ENCODE results near the gene SPAG16.

SPAG16 gene

DNA sequence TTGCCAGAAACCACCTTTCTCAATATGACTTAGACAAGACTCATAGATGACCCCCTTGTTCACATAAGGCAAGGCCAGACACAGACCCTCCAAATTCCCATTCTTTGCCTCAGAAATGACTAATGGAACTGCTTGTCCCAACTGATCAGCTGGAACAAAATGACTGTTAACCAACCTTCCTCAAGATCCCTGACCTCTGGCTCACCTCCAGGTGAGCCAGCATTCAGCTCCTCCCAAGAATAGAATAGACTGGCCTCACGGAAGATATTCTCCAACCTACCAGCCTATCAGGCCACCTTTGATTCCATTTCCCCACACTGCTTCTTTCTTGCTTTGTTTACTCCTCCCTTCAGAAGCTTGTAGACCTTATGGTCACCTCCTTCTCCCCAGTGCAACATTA, 930.8 kb downstream of the SPAG16 start:
- H3K36me3 ChIP-seq (ENCODE audit: insufficient read depth, low read length): no peaks in the 10 kb centered on the region

DNA sequence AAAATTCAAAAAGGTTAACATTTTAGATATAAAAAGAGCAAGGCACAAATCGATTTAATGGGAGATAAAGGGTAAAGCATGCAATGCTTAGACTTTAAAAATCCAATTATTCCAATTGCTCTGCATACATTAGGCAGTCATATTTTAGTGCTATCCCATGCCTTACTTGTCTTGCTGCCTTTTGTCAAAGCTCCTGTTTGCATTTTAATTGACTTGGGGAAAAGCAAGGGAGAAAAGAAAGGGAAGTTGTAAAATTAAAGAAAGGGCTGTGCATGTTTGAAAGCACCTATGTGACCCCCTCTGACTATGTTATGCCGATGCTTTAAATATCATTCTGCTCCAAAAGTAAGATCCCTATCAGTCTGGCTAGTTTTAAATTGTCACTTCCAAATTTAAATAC, 932.9 kb downstream of the SPAG16 start:
- no peak overlapping the region for H3K9ac ChIP-seq (ENCODE audit: insufficient read length)

More for the DNA sequence above, 930.8 kb downstream of the SPAG16 start:
- DNase-seq (ENCODE audit: low read depth, low spot score): no peak
- Histone ChIP-seq H3K9ac (ENCODE audit: insufficient read length) (no peak overlapping the region), H3K4me3 (no peak overlapping the region), H3K27ac (no peak overlapping the region), H3K9me3 (ENCODE audit: low read depth, low read length) (no peaks in the 10 kb centered on the region)
- TF ChIP-seq POLR2AphosphoS5 (IDR thresholded peaks at IDR 0.05; ENCODE audit: borderline replicate concordance, low read depth, low read length) (no peak), FOXP2 (optimal IDR thresholded peaks at IDR 0.05; ENCODE audit: control extremely low read depth, extremely low read length, insufficient read depth) (no peak), EZH2 (IDR thresholded peaks at IDR 0.05) (no peak)

DNA sequence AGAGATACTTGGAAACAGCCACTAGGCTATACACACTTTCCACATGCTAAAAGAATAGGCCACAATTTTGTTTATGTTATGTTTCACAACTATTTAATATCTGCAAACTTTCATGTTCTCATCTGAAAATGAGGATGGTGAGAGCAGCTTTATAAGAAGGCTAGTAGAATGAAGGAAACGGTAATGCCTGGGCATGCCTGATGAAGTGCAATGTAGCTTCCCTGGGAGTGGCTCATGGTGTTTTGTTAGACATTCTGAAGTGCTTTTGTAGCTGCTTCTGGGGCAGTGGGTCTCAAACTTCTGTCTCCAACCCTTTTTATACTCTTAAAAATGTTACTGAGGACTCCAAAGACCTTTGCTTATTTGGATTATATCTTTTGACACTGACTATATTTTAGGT, 933.3 kb downstream of the SPAG16 start:
- H3K9ac ChIP-seq (ENCODE audit: insufficient read length): no peak overlapping the region
- no peak for TF ChIP-seq POLR2AphosphoS5 (IDR thresholded peaks at IDR 0.05; ENCODE audit: borderline replicate concordance, low read depth, low read length)
- no peak for TF ChIP-seq EZH2 (IDR thresholded peaks at IDR 0.05)
- TF ChIP-seq FOXP2 (optimal IDR thresholded peaks at IDR 0.05; ENCODE audit: control extremely low read depth, extremely low read length, insufficient read depth): no peak
- DNase-seq (ENCODE audit: low read depth, low spot score): no peak

More for the DNA sequence above, 932.9 kb downstream of the SPAG16 start:
- Histone ChIP-seq H3K9me3 (ENCODE audit: low read depth, low read length) (no peaks in the 10 kb centered on the region), H3K4me3 (no peak overlapping the region), H3K36me3 (ENCODE audit: insufficient read depth, low read length) (no peaks in the 10 kb centered on the region), H3K27ac (no peak overlapping the region)
- no peak for TF ChIP-seq EZH2 (IDR thresholded peaks at IDR 0.05)
- TF ChIP-seq POLR2AphosphoS5 (IDR thresholded peaks at IDR 0.05; ENCODE audit: borderline replicate concordance, low read depth, low read length): no peak
- no peak for TF ChIP-seq FOXP2 (optimal IDR thresholded peaks at IDR 0.05; ENCODE audit: control extremely low read depth, extremely low read length, insufficient read depth)
- peak; percentile 5 for DNase-seq (ENCODE audit: low read depth, low spot score)

DNA sequence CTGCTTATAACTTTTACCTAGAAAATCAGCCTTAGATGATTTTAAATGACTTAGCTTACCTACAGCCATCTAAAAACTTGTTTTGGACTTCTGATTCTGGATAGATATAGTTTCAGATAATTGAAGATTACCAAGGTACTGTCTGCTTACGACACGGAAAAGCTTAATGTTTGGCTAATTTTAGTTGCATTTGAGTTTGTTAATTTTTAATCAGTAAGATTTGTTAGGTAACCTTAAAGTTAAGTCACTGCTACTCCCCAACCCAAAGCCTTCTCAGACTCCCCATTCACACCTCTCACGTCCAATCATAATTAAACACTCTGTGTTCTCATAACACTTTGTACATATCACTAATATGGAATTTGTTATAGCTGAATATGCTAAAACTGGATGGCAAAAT, 936.0 kb downstream of the SPAG16 start:
- H3K9ac ChIP-seq (ENCODE audit: insufficient read length): no peak overlapping the region
- no peak overlapping the region for H3K4me3 ChIP-seq
- TF ChIP-seq EZH2 (IDR thresholded peaks at IDR 0.05): no peak
- TF ChIP-seq POLR2AphosphoS5 (IDR thresholded peaks at IDR 0.05; ENCODE audit: borderline replicate concordance, low read depth, low read length): no peak
- TF ChIP-seq FOXP2 (optimal IDR thresholded peaks at IDR 0.05; ENCODE audit: control extremely low read depth, extremely low read length, insufficient read depth): no peak
- no peaks in the 10 kb centered on the region for H3K9me3 ChIP-seq (ENCODE audit: low read depth, low read length)
- H3K36me3 ChIP-seq (ENCODE audit: insufficient read depth, low read length): no peaks in the 10 kb centered on the region
- no peak overlapping the region for H3K27ac ChIP-seq
- no peak for DNase-seq (ENCODE audit: low read depth, low spot score)

More for the DNA sequence above, 933.3 kb downstream of the SPAG16 start:
- no peaks in the 10 kb centered on the region for H3K36me3 ChIP-seq (ENCODE audit: insufficient read depth, low read length)
- no peak overlapping the region for H3K4me3 ChIP-seq
- H3K9me3 ChIP-seq (ENCODE audit: low read depth, low read length): no peaks in the 10 kb centered on the region
- no peak overlapping the region for H3K27ac ChIP-seq

DNA sequence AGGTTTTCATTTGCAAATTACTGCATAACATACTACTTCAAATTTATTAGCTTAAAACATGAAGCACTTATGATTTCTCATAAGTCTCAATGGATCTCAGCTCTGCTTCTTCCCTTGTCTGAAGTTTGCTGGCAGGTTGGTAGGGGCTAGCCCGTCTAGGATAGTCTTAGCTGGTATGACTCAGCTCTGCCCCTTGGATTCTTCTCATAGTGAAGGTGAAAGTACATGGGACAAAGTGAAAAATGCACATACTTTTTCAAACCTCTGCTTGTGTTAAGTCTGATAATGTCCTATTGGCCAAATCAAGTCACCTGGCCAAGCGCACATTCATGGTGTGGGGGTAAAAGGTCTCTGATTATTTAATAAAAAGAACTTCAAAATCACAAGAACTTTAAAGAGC, 941.8 kb downstream of the SPAG16 start:
- H3K9ac ChIP-seq (ENCODE audit: insufficient read length): no peak overlapping the region
- no peak for DNase-seq (ENCODE audit: low read depth, low spot score)
- TF ChIP-seq FOXP2 (optimal IDR thresholded peaks at IDR 0.05; ENCODE audit: control extremely low read depth, extremely low read length, insufficient read depth) (no peak), POLR2AphosphoS5 (IDR thresholded peaks at IDR 0.05; ENCODE audit: borderline replicate concordance, low read depth, low read length) (no peak), EZH2 (IDR thresholded peaks at IDR 0.05) (no peak)

DNA sequence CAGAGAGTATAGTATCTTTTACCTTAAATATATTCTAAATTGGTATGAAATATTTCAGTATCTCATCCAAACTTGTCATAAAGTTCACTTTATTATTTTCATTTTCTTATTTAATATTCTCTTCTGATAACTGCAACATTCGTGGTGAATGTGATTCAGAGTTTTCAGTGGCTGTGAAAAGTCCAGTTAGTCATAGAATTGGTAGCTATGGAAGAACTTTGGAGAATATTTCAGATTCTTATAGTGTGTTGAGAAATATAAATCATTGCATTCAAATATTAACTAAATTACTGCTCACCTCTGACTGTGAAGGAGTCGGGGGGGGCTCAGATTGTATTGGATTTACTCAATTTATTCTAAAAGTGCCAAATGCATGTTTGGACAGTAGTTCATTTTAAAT, 948.0 kb downstream of the SPAG16 start:
- Histone ChIP-seq H3K27ac (no peak overlapping the region), H3K36me3 (ENCODE audit: insufficient read depth, low read length) (no peaks in the 10 kb centered on the region), H3K4me3 (no peak overlapping the region), H3K9me3 (ENCODE audit: low read depth, low read length) (no peaks in the 10 kb centered on the region), H3K9ac (ENCODE audit: insufficient read length) (no peak overlapping the region)
- no peak for DNase-seq (ENCODE audit: low read depth, low spot score)
- TF ChIP-seq POLR2AphosphoS5 (IDR thresholded peaks at IDR 0.05; ENCODE audit: borderline replicate concordance, low read depth, low read length) (no peak), FOXP2 (optimal IDR thresholded peaks at IDR 0.05; ENCODE audit: control extremely low read depth, extremely low read length, insufficient read depth) (no peak), EZH2 (IDR thresholded peaks at IDR 0.05) (no peak)

More for the DNA sequence above, 941.8 kb downstream of the SPAG16 start:
- Histone ChIP-seq H3K27ac (no peak overlapping the region), H3K36me3 (ENCODE audit: insufficient read depth, low read length) (no peaks in the 10 kb centered on the region), H3K9me3 (ENCODE audit: low read depth, low read length) (no peaks in the 10 kb centered on the region), H3K4me3 (no peak overlapping the region)

DNA sequence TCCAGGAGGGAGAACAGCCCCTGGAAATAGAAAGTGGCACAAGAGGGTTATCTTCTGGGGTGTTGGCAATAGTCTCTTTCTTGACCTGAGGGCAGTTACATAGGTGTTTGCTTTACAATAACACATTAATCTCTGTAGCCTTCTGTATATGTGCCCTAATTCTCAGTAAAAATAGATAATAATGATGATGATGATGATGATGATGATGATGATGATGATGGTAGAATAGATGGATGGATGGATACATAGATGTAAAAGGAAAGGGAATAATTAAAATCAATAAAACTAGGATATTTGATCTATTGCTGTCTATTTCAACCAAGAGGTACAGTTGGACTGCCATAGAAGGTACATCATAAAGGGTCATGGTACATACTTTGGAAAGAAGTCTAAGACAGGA, 948.9 kb downstream of the SPAG16 start:
- Histone ChIP-seq H3K4me3 (no peak overlapping the region), H3K27ac (no peak overlapping the region), H3K36me3 (ENCODE audit: insufficient read depth, low read length) (no peaks in the 10 kb centered on the region), H3K9ac (ENCODE audit: insufficient read length) (no peak overlapping the region), H3K9me3 (ENCODE audit: low read depth, low read length) (no peaks in the 10 kb centered on the region)
- DNase-seq (ENCODE audit: low read depth, low spot score): no peak
- TF ChIP-seq POLR2AphosphoS5 (IDR thresholded peaks at IDR 0.05; ENCODE audit: borderline replicate concordance, low read depth, low read length): no peak
- TF ChIP-seq EZH2 (IDR thresholded peaks at IDR 0.05): no peak

DNA sequence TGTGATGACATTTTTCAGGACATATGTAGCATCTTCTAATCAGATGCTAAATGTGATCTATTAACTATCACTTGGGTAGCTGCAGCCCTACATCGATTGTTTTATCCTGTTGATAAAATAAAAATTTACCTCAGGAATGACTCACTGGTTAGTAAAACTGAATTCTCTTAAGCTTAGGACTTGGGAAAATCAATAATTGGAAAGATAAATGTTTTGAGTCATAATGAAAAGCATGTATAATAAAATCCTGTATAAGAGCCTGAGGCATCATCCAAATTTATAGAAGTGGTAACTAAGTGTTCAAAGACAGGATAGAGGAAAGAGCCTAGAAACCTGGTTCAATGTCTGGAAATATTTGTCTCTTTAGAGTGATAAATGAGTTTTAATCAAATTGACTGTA, 958.5 kb downstream of the SPAG16 start:
- Histone ChIP-seq H3K9ac (ENCODE audit: insufficient read length) (no peak overlapping the region), H3K36me3 (ENCODE audit: insufficient read depth, low read length) (no peaks in the 10 kb centered on the region), H3K4me3 (no peak overlapping the region), H3K27ac (peak overlapping the region; percentile 10; the same call in 1 of the 2 replicates), H3K9me3 (ENCODE audit: low read depth, low read length) (no peaks in the 10 kb centered on the region)
- TF ChIP-seq POLR2AphosphoS5 (IDR thresholded peaks at IDR 0.05; ENCODE audit: borderline replicate concordance, low read depth, low read length): no peak
- no peak for TF ChIP-seq EZH2 (IDR thresholded peaks at IDR 0.05)
- no peak for TF ChIP-seq FOXP2 (optimal IDR thresholded peaks at IDR 0.05; ENCODE audit: control extremely low read depth, extremely low read length, insufficient read depth)
- no peak for DNase-seq (ENCODE audit: low read depth, low spot score)

DNA sequence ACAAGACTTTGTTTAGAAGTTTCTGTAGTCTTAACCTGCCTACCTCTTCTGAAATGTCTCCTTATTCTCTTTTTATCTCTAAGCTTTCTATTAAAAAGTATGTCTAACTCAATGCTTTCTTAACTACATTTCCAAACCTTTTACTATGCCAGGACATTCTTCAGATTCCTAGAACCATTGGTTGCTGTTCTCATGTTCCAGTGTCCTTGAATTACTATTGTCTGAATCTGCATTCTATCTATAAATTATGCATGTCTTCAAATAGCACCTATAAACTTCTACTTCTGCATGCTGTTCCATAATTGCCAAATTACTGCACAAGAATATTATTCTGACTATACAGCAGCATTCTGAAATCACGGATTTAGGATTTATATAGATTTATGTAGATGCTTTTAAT, 960.6 kb downstream of the SPAG16 start:
- TF ChIP-seq POLR2AphosphoS5 (IDR thresholded peaks at IDR 0.05; ENCODE audit: borderline replicate concordance, low read depth, low read length) (no peak), FOXP2 (optimal IDR thresholded peaks at IDR 0.05; ENCODE audit: control extremely low read depth, extremely low read length, insufficient read depth) (no peak)
- no peak overlapping the region for H3K9ac ChIP-seq (ENCODE audit: insufficient read length)
- H3K9me3 ChIP-seq (ENCODE audit: low read depth, low read length): no peaks in the 10 kb centered on the region
- peak overlapping the region; percentile 12; the same call in 1 of the 2 replicates for H3K4me3 ChIP-seq
- no peaks in the 10 kb centered on the region for H3K36me3 ChIP-seq (ENCODE audit: insufficient read depth, low read length)
- no peak for DNase-seq (ENCODE audit: low read depth, low spot score)
- H3K27ac ChIP-seq: peak overlapping the region; percentile 16; the same call in 1 of the 2 replicates
